DMS 273 (cell line): ENCODE data around the gene IKBKG.
"Not testable (repeated sequence)": the region's sequence is repeated elsewhere in the genome, so short reads cannot be mapped to it uniquely, and the experiment has no call there.

Source experiments
- DNase-seq: peaks from one replicate; lab custom pipeline; 2025; ENCODE audit not compliant: unreplicated experiment; lab: John Stamatoyannopoulos, UW

Gene IKBKG

GRCh38 chrX:154602226-154602625, 54.8 kb downstream of the IKBKG start:
- DNase-seq: no peak

- no peak for DNase-seq
These were observed 55.5 kb downstream of the IKBKG start for GRCh38 chrX:154602766-154603437.

GRCh38 chrX:154603438-154604430, 56.3 kb downstream of the IKBKG start:
- DNase-seq: peak; percentile 29

- DNase-seq: no peak
These were observed 58.1 kb downstream of the IKBKG start for GRCh38 chrX:154605566-154605965.

- no peak for DNase-seq
These were observed 60.0 kb downstream of the IKBKG start for GRCh38 chrX:154607370-154607769.

GRCh38 chrX:154607976-154608375, 60.6 kb downstream of the IKBKG start:
- DNase-seq: not testable (repeated sequence)

- DNase-seq: not testable (repeated sequence)
These were observed 61.4 kb downstream of the IKBKG start for GRCh38 chrX:154608823-154609222.

- not testable (repeated sequence) for DNase-seq
These were observed 63.7 kb downstream of the IKBKG start for GRCh38 chrX:154611146-154611545.

GRCh38 chrX:154613586-154613985, 66.2 kb downstream of the IKBKG start:
- DNase-seq: not testable (repeated sequence)
